Measurements from ENCODE around the gene EVL.

DNA sequence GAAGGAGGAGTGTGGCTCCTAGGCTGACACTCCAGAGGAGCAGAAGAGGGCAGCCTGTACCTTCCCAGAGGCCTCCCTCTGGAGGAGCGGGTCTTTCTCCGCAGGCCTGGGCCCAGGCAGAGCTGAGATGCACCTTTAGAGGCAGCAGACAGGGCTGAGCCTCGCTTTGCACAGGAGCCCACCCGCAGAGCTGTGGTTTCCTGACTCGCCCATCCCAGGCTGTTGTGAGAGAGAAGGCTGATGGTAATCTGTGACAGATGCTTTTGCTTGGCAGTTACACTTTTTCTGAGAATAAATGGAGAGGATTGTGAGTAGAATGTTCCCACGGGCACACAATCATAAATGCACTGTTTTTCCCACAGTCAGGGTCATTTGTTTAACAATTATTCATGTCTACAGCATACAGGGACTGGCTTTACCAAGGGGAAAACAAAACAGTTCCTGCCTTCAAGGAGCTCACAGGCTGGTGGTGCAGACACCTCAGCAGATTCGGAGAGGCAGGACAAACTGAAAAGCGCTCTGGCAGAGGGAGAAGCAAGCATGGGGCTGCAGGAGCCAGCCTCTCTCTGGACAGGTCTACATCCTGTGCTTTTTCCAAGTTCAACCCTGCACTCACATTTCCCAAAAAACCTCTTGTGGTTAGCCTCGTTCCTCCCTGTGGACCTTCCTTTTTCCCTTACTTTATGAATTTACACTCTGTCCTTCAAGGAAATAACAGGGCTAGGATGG is 13.9 kb downstream of the EVL start:
- TF ChIP-seq TOX (CRISPR knock-in tag; IDR thresholded peaks at IDR 0.05; ENCODE audit: borderline replicate concordance) = no peak
- TF ChIP-seq, protein P1, sequence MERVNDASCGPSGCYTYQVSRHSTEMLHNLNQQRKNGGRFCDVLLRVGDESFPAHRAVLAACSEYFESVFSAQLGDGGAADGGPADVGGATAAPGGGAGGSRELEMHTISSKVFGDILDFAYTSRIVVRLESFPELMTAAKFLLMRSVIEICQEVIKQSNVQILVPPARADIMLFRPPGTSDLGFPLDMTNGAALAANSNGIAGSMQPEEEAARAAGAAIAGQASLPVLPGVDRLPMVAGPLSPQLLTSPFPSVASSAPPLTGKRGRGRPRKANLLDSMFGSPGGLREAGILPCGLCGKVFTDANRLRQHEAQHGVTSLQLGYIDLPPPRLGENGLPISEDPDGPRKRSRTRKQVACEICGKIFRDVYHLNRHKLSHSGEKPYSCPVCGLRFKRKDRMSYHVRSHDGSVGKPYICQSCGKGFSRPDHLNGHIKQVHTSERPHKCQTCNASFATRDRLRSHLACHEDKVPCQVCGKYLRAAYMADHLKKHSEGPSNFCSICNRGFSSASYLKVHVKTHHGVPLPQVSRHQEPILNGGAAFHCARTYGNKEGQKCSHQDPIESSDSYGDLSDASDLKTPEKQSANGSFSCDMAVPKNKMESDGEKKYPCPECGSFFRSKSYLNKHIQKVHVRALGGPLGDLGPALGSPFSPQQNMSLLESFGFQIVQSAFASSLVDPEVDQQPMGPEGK (CRISPR knock-in tag; IDR thresholded peaks at IDR 0.05; ENCODE audit: borderline replicate concordance) = no peak
- TF ChIP-seq ZFP30 (CRISPR knock-in tag; IDR thresholded peaks at IDR 0.05) = no peak
- TF ChIP-seq, protein P2, sequence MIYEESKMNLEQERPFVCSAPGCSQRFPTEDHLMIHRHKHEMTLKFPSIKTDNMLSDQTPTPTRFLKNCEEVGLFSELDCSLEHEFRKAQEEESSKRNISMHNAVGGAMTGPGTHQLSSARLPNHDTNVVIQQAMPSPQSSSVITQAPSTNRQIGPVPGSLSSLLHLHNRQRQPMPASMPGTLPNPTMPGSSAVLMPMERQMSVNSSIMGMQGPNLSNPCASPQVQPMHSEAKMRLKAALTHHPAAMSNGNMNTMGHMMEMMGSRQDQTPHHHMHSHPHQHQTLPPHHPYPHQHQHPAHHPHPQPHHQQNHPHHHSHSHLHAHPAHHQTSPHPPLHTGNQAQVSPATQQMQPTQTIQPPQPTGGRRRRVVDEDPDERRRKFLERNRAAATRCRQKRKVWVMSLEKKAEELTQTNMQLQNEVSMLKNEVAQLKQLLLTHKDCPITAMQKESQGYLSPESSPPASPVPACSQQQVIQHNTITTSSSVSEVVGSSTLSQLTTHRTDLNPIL (CRISPR knock-in tag; IDR thresholded peaks at IDR 0.05; ENCODE audit: low read depth) = no peak
- TF ChIP-seq ZC3H10 (CRISPR knock-in tag; IDR thresholded peaks at IDR 0.05) = no peak
- TF ChIP-seq ZFP3 (CRISPR knock-in tag; IDR thresholded peaks at IDR 0.05) = no peak
- no peak for TF ChIP-seq CSDC2 (CRISPR knock-in tag; IDR thresholded peaks at IDR 0.05)
- no peak for TF ChIP-seq ZNF70 (CRISPR knock-in tag; IDR thresholded peaks at IDR 0.05)
- TF ChIP-seq TCF4 (CRISPR knock-in tag; IDR thresholded peaks at IDR 0.05; ENCODE audit: borderline replicate concordance) = no peak
- TF ChIP-seq OSR1 (CRISPR knock-in tag; IDR thresholded peaks at IDR 0.05) = no peak
- TF ChIP-seq, protein P3, sequence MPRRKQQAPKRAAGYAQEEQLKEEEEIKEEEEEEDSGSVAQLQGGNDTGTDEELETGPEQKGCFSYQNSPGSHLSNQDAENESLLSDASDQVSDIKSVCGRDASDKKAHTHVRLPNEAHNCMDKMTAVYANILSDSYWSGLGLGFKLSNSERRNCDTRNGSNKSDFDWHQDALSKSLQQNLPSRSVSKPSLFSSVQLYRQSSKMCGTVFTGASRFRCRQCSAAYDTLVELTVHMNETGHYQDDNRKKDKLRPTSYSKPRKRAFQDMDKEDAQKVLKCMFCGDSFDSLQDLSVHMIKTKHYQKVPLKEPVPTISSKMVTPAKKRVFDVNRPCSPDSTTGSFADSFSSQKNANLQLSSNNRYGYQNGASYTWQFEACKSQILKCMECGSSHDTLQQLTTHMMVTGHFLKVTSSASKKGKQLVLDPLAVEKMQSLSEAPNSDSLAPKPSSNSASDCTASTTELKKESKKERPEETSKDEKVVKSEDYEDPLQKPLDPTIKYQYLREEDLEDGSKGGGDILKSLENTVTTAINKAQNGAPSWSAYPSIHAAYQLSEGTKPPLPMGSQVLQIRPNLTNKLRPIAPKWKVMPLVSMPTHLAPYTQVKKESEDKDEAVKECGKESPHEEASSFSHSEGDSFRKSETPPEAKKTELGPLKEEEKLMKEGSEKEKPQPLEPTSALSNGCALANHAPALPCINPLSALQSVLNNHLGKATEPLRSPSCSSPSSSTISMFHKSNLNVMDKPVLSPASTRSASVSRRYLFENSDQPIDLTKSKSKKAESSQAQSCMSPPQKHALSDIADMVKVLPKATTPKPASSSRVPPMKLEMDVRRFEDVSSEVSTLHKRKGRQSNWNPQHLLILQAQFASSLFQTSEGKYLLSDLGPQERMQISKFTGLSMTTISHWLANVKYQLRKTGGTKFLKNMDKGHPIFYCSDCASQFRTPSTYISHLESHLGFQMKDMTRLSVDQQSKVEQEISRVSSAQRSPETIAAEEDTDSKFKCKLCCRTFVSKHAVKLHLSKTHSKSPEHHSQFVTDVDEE (CRISPR knock-in tag; IDR thresholded peaks at IDR 0.05) = no peak
- TF ChIP-seq BACH2 (CRISPR knock-in tag; IDR thresholded peaks at IDR 0.05; ENCODE audit: borderline replicate concordance) = no peak
- no peak for TF ChIP-seq SNAI2 (CRISPR knock-in tag; IDR thresholded peaks at IDR 0.05)

All from SK-N-SH treated with all-trans-retinoic acid at 6 μM for 48 hours (cell line).